Measurements from ENCODE around the gene TINAG. TPM values are rescaled to one million over a fixed set of nuclear protein-coding genes. Genes with fewer than 3 reads are reported as not detected.

Gene TINAG
- polyA plus RNA-seq (2011; rRNA removed): not detected in 2 replicates
- not detected in 2 replicates for polyA minus RNA-seq (2011; rRNA and poly(A)+ RNA removed)

- TF ChIP-seq CTCF (IDR thresholded peaks at IDR 0.05; ENCODE audit: insufficient read depth, low read depth, low read length): no peak
- ChIA-PET CTCF (no interaction called here), POLR2A (no interaction called here)
- DNase-seq (ENCODE audit: low read depth): no peak
- H3K36me3 ChIP-seq (ENCODE audit: control insufficient read depth, insufficient read depth, low read length): no peaks in the 10 kb centered on the region
- no peak within 1 kb of the TSS for H3K4me3 ChIP-seq (ENCODE audit: low read depth, low read length)
- no peaks in the 10 kb centered on the region for H3K27me3 ChIP-seq (ENCODE audit: control insufficient read depth, insufficient read depth, low read length)
Observed at GRCh38 chr6:54308289-54308985, at the start of gene TINAG. TSS of gene TINAG (plus strand) at chr6:54308441. CDS start at chr6:54308551, 110 bp downstream.

- no peak for DNase-seq (ENCODE audit: low read depth)
- POLR2A ChIA-PET: no interaction called here
- TF ChIP-seq CTCF (IDR thresholded peaks at IDR 0.05; ENCODE audit: insufficient read depth, low read depth, low read length): no peak
- no peaks in the 10 kb centered on the region for H3K36me3 ChIP-seq (ENCODE audit: control insufficient read depth, insufficient read depth, low read length)
- CTCF ChIA-PET: no interaction called here
- H3K4me3 ChIP-seq (ENCODE audit: low read depth, low read length): no peak overlapping the region
- no peaks in the 10 kb centered on the region for H3K27me3 ChIP-seq (ENCODE audit: control insufficient read depth, insufficient read depth, low read length)
Observed at GRCh38 chr6:54260025-54260424, 48.2 kb upstream of the TINAG start.

- ChIA-PET CTCF (interaction anchor here (0.9 kb wide), 1 partner anchor 18 kb away, joined by 3 read pairs; no protein-coding TSS in a partner anchor), POLR2A (no interaction called here)
- no peak for DNase-seq (ENCODE audit: low read depth)
Observed at GRCh38 chr6:54262499-54262898, 45.7 kb upstream of the TINAG start.

GRCh38 chr6:54262971-54263370, 45.3 kb upstream of the TINAG start:
- POLR2A ChIA-PET: no interaction called here
- TF ChIP-seq CTCF (IDR thresholded peaks at IDR 0.05; ENCODE audit: insufficient read depth, low read depth, low read length): no peak
- Histone ChIP-seq H3K4me3 (ENCODE audit: low read depth, low read length) (no peak overlapping the region), H3K27me3 (ENCODE audit: control insufficient read depth, insufficient read depth, low read length) (no peaks in the 10 kb centered on the region), H3K36me3 (ENCODE audit: control insufficient read depth, insufficient read depth, low read length) (no peaks in the 10 kb centered on the region)
- CTCF ChIA-PET: interaction anchor here (0.9 kb wide), 1 partner anchor 19 kb away, joined by 3 read pairs; no protein-coding TSS in a partner anchor
- DNase-seq (ENCODE audit: low read depth): no peak

More at GRCh38 chr6:54262499-54262898, 45.7 kb upstream of the TINAG start:
- Histone ChIP-seq H3K4me3 (ENCODE audit: low read depth, low read length) (no peak overlapping the region), H3K36me3 (ENCODE audit: control insufficient read depth, insufficient read depth, low read length) (no peaks in the 10 kb centered on the region), H3K27me3 (ENCODE audit: control insufficient read depth, insufficient read depth, low read length) (no peaks in the 10 kb centered on the region)
- TF ChIP-seq CTCF (IDR thresholded peaks at IDR 0.05; ENCODE audit: insufficient read depth, low read depth, low read length): no peak

- TF ChIP-seq CTCF (IDR thresholded peaks at IDR 0.05; ENCODE audit: insufficient read depth, low read depth, low read length): no peak
- ChIA-PET POLR2A (interaction anchor here (0.9 kb wide), 1 partner anchor 17 kb away, joined by 3 read pairs; no protein-coding TSS in a partner anchor), CTCF (interaction anchor here (0.5 to 1.5 kb wide), 3 partner anchors 17 to 278 kb away, joined by 3 to 6 read pairs (median 4); no protein-coding TSS in a partner anchor)
- no peak overlapping the region for H3K4me3 ChIP-seq (ENCODE audit: low read depth, low read length)
- no peaks in the 10 kb centered on the region for H3K36me3 ChIP-seq (ENCODE audit: control insufficient read depth, insufficient read depth, low read length)
- H3K27me3 ChIP-seq (ENCODE audit: control insufficient read depth, insufficient read depth, low read length): no peaks in the 10 kb centered on the region
- no peak for DNase-seq (ENCODE audit: low read depth)
Observed at GRCh38 chr6:54264581-54265272, 43.5 kb upstream of the TINAG start.
